HG03342 (cell line): ENCODE results near the gene RAPGEF4.

Source experiments
- ATAC-seq: cut with Tn5 transposase; IDR thresholded peaks from one replicate; pipeline ENCODE4 v1.9.1; 2021; ENCODE audit warnings: mild to moderate bottlenecking, moderate library complexity; ENCODE audit not compliant: unreplicated experiment

Gene RAPGEF4

GRCh38 chr2:172993931-172994717, 258.5 kb downstream of the RAPGEF4 start:
- ATAC-seq: no peak

GRCh38 chr2:172994864-172995263, 259.2 kb downstream of the RAPGEF4 start:
- no peak for ATAC-seq

DNA sequence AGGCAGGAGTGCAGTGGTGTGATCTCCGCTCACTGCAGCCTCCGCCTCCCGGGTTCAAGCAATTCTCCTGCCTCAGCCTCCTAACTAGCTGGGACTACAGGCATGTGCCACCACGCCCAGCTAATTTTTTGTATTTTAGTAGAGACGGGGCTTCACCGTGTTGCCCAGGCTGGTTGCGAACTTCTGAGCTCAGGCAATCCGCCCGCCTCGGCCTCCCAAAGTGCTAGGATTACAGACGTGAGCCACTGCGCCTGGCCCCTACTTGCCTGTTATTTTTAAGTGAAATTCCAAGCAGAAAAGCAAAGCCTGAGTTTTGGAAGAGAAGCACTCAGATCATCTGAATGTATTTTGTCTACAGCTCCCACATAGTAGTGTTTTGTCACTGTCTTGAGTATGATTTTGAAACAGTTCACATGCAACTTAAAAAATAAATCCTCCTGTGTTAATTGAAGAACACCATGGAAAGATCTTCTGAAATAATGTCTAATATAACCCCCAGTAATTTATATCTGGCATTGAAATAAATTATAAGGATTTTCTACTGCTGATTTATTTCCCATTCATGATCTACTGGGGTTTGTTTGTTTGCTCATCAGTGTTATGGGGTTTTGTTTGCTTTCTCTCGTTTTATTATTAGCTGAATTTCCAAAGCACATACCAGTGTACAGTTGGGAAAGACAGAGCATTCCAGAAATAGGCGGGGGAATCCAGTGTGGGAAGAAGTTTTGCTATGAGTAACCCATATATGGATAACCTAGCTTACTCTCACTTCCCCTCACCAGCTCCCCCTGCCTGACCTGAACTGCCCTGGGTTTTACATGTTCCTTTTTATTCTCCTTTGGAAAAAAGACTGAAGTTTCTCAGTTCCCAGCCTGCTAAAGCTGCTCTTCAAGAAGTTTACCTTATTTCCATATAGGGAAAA, 259.9 kb downstream of the RAPGEF4 start:
- ATAC-seq: no peak

DNA sequence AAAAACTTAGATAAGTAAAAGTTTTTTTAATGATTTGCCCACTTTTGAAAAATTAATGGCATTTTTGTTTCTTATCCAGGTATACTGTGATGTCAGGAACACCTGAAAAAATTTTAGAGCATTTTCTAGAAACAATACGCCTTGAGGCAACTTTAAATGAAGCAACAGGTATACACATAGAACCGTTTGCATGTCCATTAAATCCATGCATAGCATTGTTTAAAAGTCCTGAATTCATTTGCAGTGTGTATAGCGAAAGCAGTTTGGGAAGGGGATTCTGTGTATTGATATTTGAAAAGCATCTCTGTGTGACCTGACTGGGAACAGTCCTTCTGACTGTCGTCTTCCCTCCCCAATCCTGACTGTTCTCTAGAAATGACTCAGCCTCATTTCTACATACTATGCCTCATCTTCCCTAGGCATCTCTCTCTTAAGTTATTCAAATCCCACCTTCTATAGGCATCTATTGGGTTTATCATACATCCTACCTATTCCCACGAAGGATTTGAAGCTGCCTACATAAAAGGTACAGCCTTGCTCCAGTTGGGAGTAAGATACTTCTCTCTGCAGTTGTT, 260.8 kb downstream of the RAPGEF4 start:
- no peak for ATAC-seq

DNA sequence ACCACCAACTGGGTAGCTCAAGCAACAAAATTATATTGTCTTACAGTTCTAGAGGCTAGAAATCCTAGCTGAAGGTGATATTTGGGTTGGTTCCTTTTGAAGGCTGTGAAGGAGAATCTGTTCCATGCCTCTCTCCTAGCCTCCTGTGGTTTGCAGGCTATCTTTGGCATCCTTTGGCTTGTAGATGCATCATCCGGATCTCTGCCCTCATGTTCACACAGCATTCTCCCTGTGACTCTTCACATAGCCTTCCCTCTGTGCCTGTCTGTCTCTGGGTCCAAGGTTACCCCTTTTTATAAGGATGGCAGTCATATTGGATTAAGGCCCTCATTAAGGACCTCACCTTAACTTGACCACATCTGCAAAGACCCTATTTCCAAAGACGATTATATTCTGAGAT, 261.4 kb downstream of the RAPGEF4 start:
- no peak for ATAC-seq

GRCh38 chr2:172998547-172999272, 263.1 kb downstream of the RAPGEF4 start:
- ATAC-seq: no peak

- ATAC-seq: no peak
Measured at GRCh38 chr2:172999641-173000386, 264.2 kb downstream of the RAPGEF4 start.

DNA sequence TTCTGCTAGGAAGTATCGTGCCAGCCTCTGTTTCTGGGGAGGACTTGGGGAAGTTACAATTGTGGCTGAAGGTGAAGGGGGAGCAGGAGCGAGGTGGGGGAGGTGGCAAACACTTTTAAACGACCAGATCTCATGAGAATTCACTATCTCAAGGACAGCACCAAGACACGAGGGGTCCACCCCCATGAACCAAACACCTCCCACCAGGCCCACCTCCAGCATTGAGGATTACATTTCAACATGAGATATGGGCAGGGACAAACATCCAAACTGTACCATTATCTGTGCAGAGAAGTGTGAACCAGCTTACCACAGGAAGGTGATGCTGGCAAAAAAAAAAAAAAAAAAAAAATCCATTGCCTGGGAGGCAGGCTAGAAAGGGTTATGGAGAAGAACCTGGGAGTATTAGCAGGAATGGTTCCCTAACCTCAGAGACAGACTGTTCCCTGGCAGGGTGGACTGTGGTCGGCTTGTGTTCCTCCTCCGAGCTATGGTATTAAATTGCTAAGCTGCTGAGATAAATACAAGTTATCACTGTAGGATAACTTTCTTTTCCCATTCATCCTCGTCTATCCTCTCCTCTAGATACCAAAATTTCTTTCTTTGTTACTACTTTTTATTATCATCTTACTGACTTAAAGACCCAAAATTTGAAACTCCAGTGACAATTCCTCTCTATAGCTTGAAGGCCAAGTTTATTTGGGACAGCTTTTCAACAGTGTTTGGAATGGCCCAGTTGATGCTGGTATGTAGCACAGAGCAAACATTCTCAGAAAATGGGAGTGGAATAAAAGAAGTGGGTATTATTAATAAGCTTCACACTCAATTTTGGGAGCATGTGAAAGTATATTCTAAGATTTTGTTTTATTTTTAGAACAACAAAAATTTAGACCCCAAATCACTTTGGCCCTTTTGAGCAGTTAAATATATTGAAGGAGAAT, 266.3 kb downstream of the RAPGEF4 start:
- ATAC-seq: no peak

DNA sequence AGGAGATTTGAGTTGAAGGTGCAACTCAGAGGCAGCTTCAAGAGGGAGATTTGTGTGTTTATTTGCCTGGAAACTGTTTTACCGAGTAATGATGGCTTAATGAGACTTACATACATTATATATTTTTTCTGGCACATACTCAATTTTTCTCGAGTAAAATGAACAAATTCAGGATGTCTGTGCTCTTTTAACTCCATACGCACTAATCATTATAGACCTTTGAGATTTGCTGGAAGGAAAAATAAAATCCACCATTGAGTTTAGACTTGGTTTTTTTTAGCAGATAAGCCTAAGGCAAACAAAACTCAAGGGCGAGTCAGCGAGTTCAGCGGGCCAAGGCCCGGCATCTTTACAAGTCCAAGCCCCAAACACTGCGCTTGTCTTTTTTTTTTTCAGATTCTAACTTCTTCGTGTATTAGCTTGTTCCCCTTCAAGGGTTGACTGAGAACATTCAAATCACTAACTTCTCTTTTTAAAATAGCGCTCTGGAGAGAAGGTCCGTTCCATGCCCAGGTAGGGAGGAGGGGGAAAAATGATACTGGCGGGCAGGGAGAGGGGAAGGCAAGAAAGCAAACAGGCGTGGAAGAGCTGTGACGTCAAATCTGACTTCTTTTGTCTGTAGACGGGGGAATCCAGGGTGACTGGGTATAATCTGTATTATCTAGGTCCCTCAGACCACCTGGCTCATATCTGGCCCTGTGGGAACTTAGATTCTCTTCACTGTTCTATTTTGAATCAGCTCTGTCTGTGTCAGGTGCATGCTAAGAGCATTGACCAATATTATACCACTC, 267.3 kb downstream of the RAPGEF4 start:
- ATAC-seq: no peak

DNA sequence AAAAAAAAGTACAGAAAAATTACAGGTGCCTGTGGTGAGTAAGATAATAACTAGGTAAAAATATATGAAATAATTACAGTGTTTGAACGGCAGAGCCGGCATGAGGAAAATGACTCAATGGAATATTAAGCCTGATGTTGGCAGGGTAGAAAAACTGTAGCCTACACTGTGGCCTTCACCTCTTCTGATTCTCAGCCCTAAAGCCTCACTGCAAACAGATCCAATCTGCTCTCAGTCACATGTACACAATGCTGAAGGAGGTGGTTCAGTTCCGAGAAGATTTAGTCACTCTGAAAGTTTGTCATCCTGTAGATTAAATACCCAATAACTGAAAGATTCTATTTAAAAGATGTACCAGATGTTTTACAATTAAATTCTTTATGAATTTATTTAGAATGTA, 273.1 kb downstream of the RAPGEF4 start:
- no peak for ATAC-seq

- ATAC-seq: no peak
Measured at GRCh38 chr2:173010233-173010632, 274.6 kb downstream of the RAPGEF4 start.

DNA sequence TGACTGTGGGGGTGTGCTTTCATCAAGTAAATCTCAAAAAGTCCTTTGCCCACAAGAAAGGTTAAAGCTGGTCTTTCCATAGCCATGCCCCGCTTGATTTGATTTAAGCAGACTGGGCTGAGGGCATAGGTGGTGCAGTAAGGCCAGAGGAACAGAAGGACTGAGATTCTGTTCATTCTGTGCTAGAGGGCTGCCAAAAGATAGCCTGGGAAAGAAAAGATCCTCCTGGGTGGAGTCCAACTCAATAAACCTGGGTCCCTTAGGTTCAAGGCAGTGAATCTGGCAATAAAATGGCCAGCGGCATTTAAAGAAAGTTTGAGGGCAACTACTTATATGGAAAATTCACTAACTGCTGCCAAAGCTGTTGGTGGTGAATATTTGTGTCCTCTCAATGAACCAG, 280.8 kb downstream of the RAPGEF4 start:
- ATAC-seq: no peak

DNA sequence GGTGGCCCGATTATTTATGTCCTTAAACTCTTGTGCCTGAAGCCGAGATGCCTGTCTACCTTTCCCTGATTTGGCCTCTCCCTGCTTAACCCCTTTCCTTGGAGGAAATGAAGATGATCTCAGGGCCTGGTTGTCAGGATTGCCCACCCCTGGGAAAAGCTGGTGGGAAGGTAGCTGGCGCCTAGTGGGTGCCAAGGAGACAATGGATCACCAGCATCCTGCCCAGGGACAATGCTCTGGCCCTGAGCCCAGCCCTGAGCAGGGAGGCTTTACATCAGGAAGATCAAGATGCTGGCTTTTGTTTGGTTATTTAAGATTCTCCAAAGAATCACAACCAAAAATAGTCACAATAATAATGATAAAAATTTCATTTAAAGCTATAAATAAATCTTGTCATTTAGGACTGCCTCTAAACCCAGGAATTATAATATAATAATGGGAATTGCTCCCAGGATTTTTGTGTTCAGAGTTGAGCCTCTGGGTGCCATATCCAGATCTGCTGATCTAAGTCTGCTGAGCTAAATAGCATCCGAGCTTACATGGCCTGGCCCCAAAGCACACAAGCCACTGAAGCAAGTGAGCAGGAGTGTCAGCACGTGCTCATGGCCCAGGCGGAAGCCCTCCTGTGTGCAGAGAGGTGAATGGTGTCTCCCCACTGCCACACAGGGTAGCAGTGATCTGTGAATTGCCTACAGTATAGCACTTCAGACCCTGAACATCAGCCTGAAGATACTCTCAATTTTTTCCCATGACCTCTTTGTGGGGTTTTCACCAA, 282.2 kb downstream of the RAPGEF4 start:
- ATAC-seq: no peak

DNA sequence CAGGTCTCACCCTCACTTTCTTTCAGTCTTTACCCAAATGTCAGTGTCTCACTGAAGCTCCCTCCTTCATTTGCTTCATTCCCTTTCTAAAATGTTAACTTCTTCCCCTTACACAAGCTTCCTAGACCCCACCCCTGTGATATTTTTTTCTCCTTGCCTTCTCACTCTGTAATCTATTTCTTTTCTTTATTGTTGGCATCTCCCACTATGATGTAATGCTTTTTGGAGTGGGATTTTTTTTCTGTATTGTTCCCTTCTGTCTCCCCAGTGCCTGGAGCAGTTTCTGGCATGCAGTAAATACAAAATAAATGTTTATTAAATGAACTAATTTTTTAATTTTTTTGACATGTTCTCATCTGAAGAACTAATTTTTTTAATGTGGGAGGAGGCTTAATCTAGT, 284.1 kb downstream of the RAPGEF4 start:
- ATAC-seq: no peak

GRCh38 chr2:173021939-173022371, 286.3 kb downstream of the RAPGEF4 start:
- ATAC-seq: no peak

GRCh38 chr2:173023718-173024117, 288.1 kb downstream of the RAPGEF4 start:
- ATAC-seq: no peak

DNA sequence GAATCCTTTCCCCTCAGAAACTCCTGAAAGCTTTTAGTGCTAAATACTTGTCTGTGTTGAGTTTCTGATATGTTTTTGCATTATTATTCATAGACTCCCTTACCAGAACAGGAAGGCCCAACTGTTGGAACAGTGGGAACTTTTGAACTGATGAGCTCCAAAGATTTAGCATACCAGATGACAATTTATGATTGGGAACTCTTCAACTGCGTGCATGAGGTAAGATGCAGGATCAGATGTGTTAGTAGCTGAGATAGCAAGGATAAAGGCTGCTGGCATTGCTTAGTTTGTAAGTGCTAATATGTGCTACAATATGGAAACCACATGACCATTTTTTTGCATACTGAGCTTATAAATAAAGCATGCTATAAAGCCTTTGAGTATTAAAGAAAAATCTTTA, 290.8 kb downstream of the RAPGEF4 start:
- ATAC-seq: no peak
